Type B pancreatic cell (in vitro differentiated cells): ENCODE data around the gene ZNF213. TPM values are rescaled to one million over a fixed set of nuclear protein-coding genes. Genes with fewer than 3 reads are reported as not detected.

Source experiments
- DNase-seq: peaks from one replicate; pipeline ENCODE4 v3.0.0; 2021; ENCODE audit warnings: mixed read lengths; ENCODE audit not compliant: unreplicated experiment; ENCODE audit errors: extremely low spot score
- H3K27ac Mint-ChIP-seq: 2 replicates; pipeline ENCODE4 v1.8.0; 2021; ENCODE audit warnings: mild to moderate bottlenecking, mixed read lengths
- H3K27me3 Mint-ChIP-seq: 2 replicates; pipeline ENCODE4 v1.8.0; 2021; ENCODE audit warnings: mixed read lengths
- H3K36me3 Mint-ChIP-seq: 2 replicates; pipeline ENCODE4 v1.8.0; 2021; ENCODE audit warnings: mixed read lengths
- H3K4me1 Mint-ChIP-seq: one replicate; pipeline ENCODE4 v1.8.0; 2021; ENCODE audit warnings: mixed read lengths; ENCODE audit not compliant: unreplicated experiment
- H3K4me3 Mint-ChIP-seq: 2 replicates; pipeline ENCODE4 v1.8.0; 2021; ENCODE audit warnings: mild to moderate bottlenecking, mixed read lengths
- H3K9me3 Mint-ChIP-seq: 2 replicates; pipeline ENCODE4 v1.8.0; 2021; ENCODE audit warnings: mixed read lengths
- CTCF ChIP-seq: fragments of 200-600 bp; sonication (generic); conservative IDR thresholded peaks from 2 replicates; pipeline ENCODE4 v1.5.0; 2021; ENCODE audit warnings: antibody characterized with exemption, mild to moderate bottlenecking
- total RNA-seq: library from RNA; stranded (reverse); gene quantifications from 2 replicates; pipeline ENCODE4 v1.2.1, GENCODE V29; 2021; ENCODE audit warnings: low replicate concordance

Gene ZNF213
- total RNA-seq, 1 donor from 2014 or later: 13.3 TPM

- peak; percentile 68 for TF ChIP-seq CTCF
- no peak for DNase-seq
- Mint-ChIP-seq H3K27ac (no peak overlapping the region), H3K36me3 (no peaks in the 10 kb centered on the region), H3K27me3 (peaks cover 37% of the 10 kb centered on the region), H3K4me1 (peaks cover 9% of the 10 kb centered on the region), H3K4me3 (no peak overlapping the region), H3K9me3 (no peaks in the 10 kb centered on the region)
Measured at GRCh38 chr16:3094289-3095027, 40.4 kb upstream of the ZNF213 start.

- H3K4me3 Mint-ChIP-seq: no peak overlapping the region
- peaks cover 13% of the 10 kb centered on the region for H3K4me1 Mint-ChIP-seq
- no peak for DNase-seq
- H3K36me3 Mint-ChIP-seq: no peaks in the 10 kb centered on the region
- TF ChIP-seq CTCF: peak; percentile 35
- no peak overlapping the region for H3K27ac Mint-ChIP-seq
- no peaks in the 10 kb centered on the region for H3K9me3 Mint-ChIP-seq
- H3K27me3 Mint-ChIP-seq: peaks cover 48% of the 10 kb centered on the region
Measured at GRCh38 chr16:3095869-3096268, 39.0 kb upstream of the ZNF213 start.

- no peak for DNase-seq
- Mint-ChIP-seq H3K9me3 (no peaks in the 10 kb centered on the region), H3K27ac (no peak overlapping the region), H3K27me3 (peaks cover 52% of the 10 kb centered on the region), H3K4me1 (peaks cover 17% of the 10 kb centered on the region), H3K4me3 (no peak overlapping the region), H3K36me3 (no peaks in the 10 kb centered on the region)
- no peak for TF ChIP-seq CTCF
Measured at GRCh38 chr16:3096362-3096761, 38.5 kb upstream of the ZNF213 start.

GRCh38 chr16:3097266-3097665 lies 37.6 kb upstream of the ZNF213 start:
- H3K36me3 Mint-ChIP-seq: no peaks in the 10 kb centered on the region
- peaks cover 22% of the 10 kb centered on the region for H3K4me1 Mint-ChIP-seq
- no peak for TF ChIP-seq CTCF
- H3K9me3 Mint-ChIP-seq: no peaks in the 10 kb centered on the region
- no peak overlapping the region for H3K27ac Mint-ChIP-seq
- H3K27me3 Mint-ChIP-seq: peaks cover 58% of the 10 kb centered on the region
- no peak overlapping the region for H3K4me3 Mint-ChIP-seq
- DNase-seq: no peak

- Mint-ChIP-seq H3K4me3 (peak within 1 kb of the TSS; percentile 86), H3K4me1 (peaks cover 23% of the 10 kb centered on the region), H3K27me3 (peaks cover 56% of the 10 kb centered on the region), H3K27ac (peak within 1 kb of the TSS; percentile 54), H3K9me3 (no peaks in the 10 kb centered on the region), H3K36me3 (no peaks in the 10 kb centered on the region)
- no peak for DNase-seq
- no peak for TF ChIP-seq CTCF
Measured at GRCh38 chr16:3098459-3099394, 36.1 kb upstream of the ZNF213 start, which contains the start of gene ZSCAN10. TSS of gene ZSCAN10 (minus strand) at chr16:3099294. CDS start at chr16:3092937, 6,357 bp downstream.
